GM18511 (cell line): ENCODE results near the gene NRG3.
"Not testable (repeated sequence)": the region's sequence is repeated elsewhere in the genome, so short reads cannot be mapped to it uniquely, and the experiment has no call there.

Experiments used
- ATAC-seq: cut with Tn5 transposase; IDR thresholded peaks from one replicate; pipeline ENCODE4 v1.9.1; 2021; ENCODE audit warnings: mild to moderate bottlenecking, moderate library complexity; ENCODE audit not compliant: unreplicated experiment

The NRG3 gene

GRCh38 chr10:82267465-82267864, 392.5 kb downstream of the NRG3 start:
- no peak for ATAC-seq

- ATAC-seq: no peak
Observed at GRCh38 chr10:82267960-82268359, 393.0 kb downstream of the NRG3 start.

- ATAC-seq: no peak
Observed at GRCh38 chr10:82277591-82277990, 402.6 kb downstream of the NRG3 start.

- no peak for ATAC-seq
Observed at GRCh38 chr10:82278401-82279182, 403.6 kb downstream of the NRG3 start.

- no peak for ATAC-seq
Observed at GRCh38 chr10:82282782-82283456, 407.9 kb downstream of the NRG3 start.

GRCh38 chr10:82284180-82284579, 409.2 kb downstream of the NRG3 start:
- no peak for ATAC-seq

GRCh38 chr10:82288461-82288881, 413.5 kb downstream of the NRG3 start:
- no peak for ATAC-seq

GRCh38 chr10:82289945-82290344, 415.0 kb downstream of the NRG3 start:
- no peak for ATAC-seq

- no peak for ATAC-seq
Observed at GRCh38 chr10:82294874-82295378, 419.9 kb downstream of the NRG3 start.

- ATAC-seq: no peak
Observed at GRCh38 chr10:82308641-82309040, 433.6 kb downstream of the NRG3 start.

GRCh38 chr10:82310839-82311238, 435.8 kb downstream of the NRG3 start:
- no peak for ATAC-seq

- ATAC-seq: no peak
Observed at GRCh38 chr10:82313401-82313800, 438.4 kb downstream of the NRG3 start.

GRCh38 chr10:82318534-82318933, 443.5 kb downstream of the NRG3 start:
- ATAC-seq: no peak

GRCh38 chr10:82319074-82319473, 444.1 kb downstream of the NRG3 start:
- no peak for ATAC-seq

GRCh38 chr10:82319562-82319961, 444.6 kb downstream of the NRG3 start:
- ATAC-seq: no peak

- ATAC-seq: no peak
Observed at GRCh38 chr10:82321724-82322123, 446.7 kb downstream of the NRG3 start.

- ATAC-seq: no peak
Observed at GRCh38 chr10:82331716-82332115, 456.7 kb downstream of the NRG3 start.

GRCh38 chr10:82335831-82336230, 460.8 kb downstream of the NRG3 start:
- ATAC-seq: no peak

- no peak for ATAC-seq
Observed at GRCh38 chr10:82340166-82340565, 465.2 kb downstream of the NRG3 start.

GRCh38 chr10:82349590-82349989, 474.6 kb downstream of the NRG3 start:
- not testable (repeated sequence) for ATAC-seq

- no peak for ATAC-seq
Observed at GRCh38 chr10:82353381-82353780, 478.4 kb downstream of the NRG3 start.

GRCh38 chr10:82358486-82359099, 483.6 kb downstream of the NRG3 start:
- no peak for ATAC-seq
